Measurements from ENCODE around the gene NOX3.
"Not testable (repeated sequence)": the region's sequence is repeated elsewhere in the genome, so short reads cannot be mapped to it uniquely, and the experiment has no call there.

Gene NOX3

GRCh38 chr6:155362968-155363632 is 92.5 kb downstream of the NOX3 start:
- DNase-seq = not testable (repeated sequence)

GRCh38 chr6:155354167-155354566 is 101.5 kb downstream of the NOX3 start:
- no peak for DNase-seq

- no peak for DNase-seq
These were observed 102.8 kb downstream of the NOX3 start for GRCh38 chr6:155352811-155353210.

GRCh38 chr6:155352130-155352420 is 103.6 kb downstream of the NOX3 start:
- DNase-seq = no peak

GRCh38 chr6:155351273-155352129 is 104.1 kb downstream of the NOX3 start:
- DNase-seq = no peak

GRCh38 chr6:155349956-155350355 is 105.7 kb downstream of the NOX3 start:
- no peak for DNase-seq

GRCh38 chr6:155349129-155349528 is 106.5 kb downstream of the NOX3 start:
- no peak for DNase-seq

GRCh38 chr6:155347800-155348199 is 107.8 kb downstream of the NOX3 start:
- no peak for DNase-seq

GRCh38 chr6:155346957-155347356 is 108.7 kb downstream of the NOX3 start:
- no peak for DNase-seq

Measured in GOT3 (cell line).